HepG2 (cell line): ENCODE measurements around the gene SPATA33. TPM values are rescaled to one million over a fixed set of nuclear protein-coding genes. Genes with fewer than 3 reads are reported as not detected.

Experiments
- FOXJ3 ChIP-seq: sonication (generic); formaldehyde crosslinking; IDR thresholded peaks from 2 replicates; pipeline ENCODE4 v1.4.0; 2020; ENCODE audit warnings: missing genetic modification reagents, mild to moderate bottlenecking, borderline replicate concordance
- HMG20B ChIP-seq: conservative IDR thresholded peaks from 2 replicates; pipeline ENCODE4 v1.6.1; 2016; ENCODE audit warnings: missing genetic modification reagents, missing compliant biosample characterization
- JARID2 ChIP-seq: sonication (generic); formaldehyde crosslinking; IDR thresholded peaks from 2 replicates; pipeline ENCODE4 v1.8.1; 2023; ENCODE audit warnings: missing genetic modification reagents, inconsistent platforms; ENCODE audit not compliant: insufficient replicate concordance
- LCORL ChIP-seq, 2 experiments: fragments of 450-650 bp in 1 of 2; sonication (generic) in 1 of 2; formaldehyde crosslinking in 1 of 2; IDR thresholded peaks; 2 replicates each; pipeline versions ENCODE4 v1.5.0 to v1.6.1; 2017 to 2020; ENCODE audit warnings: antibody characterized with exemption in 1 of 2, missing genetic modification reagents in 1 of 2
- MATR3 ChIP-seq: sonication (generic); formaldehyde crosslinking; IDR thresholded peaks from 2 replicates; pipeline ENCODE4 v1.4.0; 2020; ENCODE audit warnings: missing genetic modification reagents
- MED8 ChIP-seq: sonication (generic); formaldehyde crosslinking; IDR thresholded peaks from 2 replicates; pipeline ENCODE4 v1.8.1; 2023; ENCODE audit warnings: mild to moderate bottlenecking, missing genetic modification reagents; ENCODE audit not compliant: insufficient replicate concordance
- NFE2L2 ChIP-seq: fragments of 150-350 bp; IDR thresholded peaks from 2 replicates; pipeline ENCODE4 v1.6.1; 2014; ENCODE audit warnings: low read length
- WIZ ChIP-seq: sonication (generic); formaldehyde crosslinking; IDR thresholded peaks from 2 replicates; pipeline ENCODE4 v1.5.1; 2020; ENCODE audit warnings: mild to moderate bottlenecking, missing genetic modification reagents
- ZNF235 ChIP-seq: sonication (generic); formaldehyde crosslinking; IDR thresholded peaks from 2 replicates; pipeline ENCODE4 v1.8.1; 2023; ENCODE audit warnings: mild to moderate bottlenecking, missing genetic modification reagents, borderline replicate concordance
- ZNF530 ChIP-seq: sonication (generic); formaldehyde crosslinking; IDR thresholded peaks from 2 replicates; pipeline ENCODE4 v1.5.0; 2020; ENCODE audit warnings: low read depth, mild to moderate bottlenecking, missing genetic modification reagents
- ZNF547 ChIP-seq: sonication (generic); formaldehyde crosslinking; IDR thresholded peaks from 2 replicates; pipeline ENCODE4 v1.5.1; 2020; ENCODE audit warnings: mild to moderate bottlenecking, missing genetic modification reagents
- ZNF562 ChIP-seq: sonication (generic); formaldehyde crosslinking; IDR thresholded peaks from 2 replicates; pipeline ENCODE4 v1.8.0; 2022; ENCODE audit warnings: missing genetic modification reagents, borderline replicate concordance
- ZNF572 ChIP-seq: sonication (generic); formaldehyde crosslinking; IDR thresholded peaks from 2 replicates; pipeline ENCODE4 v1.5.1; 2020; ENCODE audit warnings: mild to moderate bottlenecking, missing genetic modification reagents
- ZNF629 ChIP-seq: sonication (generic); formaldehyde crosslinking; conservative IDR thresholded peaks from 2 replicates; pipeline ENCODE4 v1.5.0; 2020; ENCODE audit warnings: missing genetic modification reagents
- ZNF800 ChIP-seq: sonication (generic); formaldehyde crosslinking; IDR thresholded peaks from 2 replicates; pipeline ENCODE4 v1.4.0; 2020; ENCODE audit warnings: missing genetic modification reagents
- ZNF841 ChIP-seq: sonication (generic); formaldehyde crosslinking; IDR thresholded peaks from 2 replicates; pipeline ENCODE4 v1.8.1; 2023; ENCODE audit warnings: missing genetic modification reagents, borderline replicate concordance
- ZSCAN25 ChIP-seq: sonication (generic); formaldehyde crosslinking; IDR thresholded peaks from 2 replicates; pipeline ENCODE4 v1.8.0; 2022; ENCODE audit warnings: mild to moderate bottlenecking, missing genetic modification reagents
- polyA plus RNA-seq, 8 experiments: library from polyadenylated mRNA; depleted of rRNA in 3 of 8; stranded (reverse) in 7 of 8; unstranded in 1 of 8; fragments of >200 nt; fragmentation: Illumina TruSeq in 4 of 8; extraction: Trizol in 4 of 8; gene quantifications; 2 replicates each; pipeline versions ENCODE4 v1.2.1 to v1.2.3, GENCODE V29; 2011 to 2016; ENCODE audit warnings: low read depth in 4 of 8, missing spikeins in 1 of 8, mixed read lengths in 1 of 8; ENCODE audit not compliant: insufficient read depth in 1 of 8
- total RNA-seq, 5 experiments: library from RNA; depleted of rRNA; stranded (reverse); fragments of >200 nt; fragmentation: Illumina TruSeq; extraction: Trizol; gene quantifications; 2 replicates each; pipeline ENCODE4 v1.2.3, GENCODE V29; 2016; ENCODE audit warnings: low read depth in 1 of 5
- TF ChIP-seq, protein P1 (sequence below): sonication (generic); formaldehyde crosslinking; IDR thresholded peaks from 2 replicates; pipeline ENCODE4 v1.4.0; 2020; ENCODE audit warnings: mild to moderate bottlenecking, missing genetic modification reagents

The SPATA33 gene
- total and polyA plus RNA-seq, 2 of the 13 experiments (the other 11 are each of a cell fraction or from before 2014, with no cell fraction given): 5.7 to 11.0 TPM

DNA sequence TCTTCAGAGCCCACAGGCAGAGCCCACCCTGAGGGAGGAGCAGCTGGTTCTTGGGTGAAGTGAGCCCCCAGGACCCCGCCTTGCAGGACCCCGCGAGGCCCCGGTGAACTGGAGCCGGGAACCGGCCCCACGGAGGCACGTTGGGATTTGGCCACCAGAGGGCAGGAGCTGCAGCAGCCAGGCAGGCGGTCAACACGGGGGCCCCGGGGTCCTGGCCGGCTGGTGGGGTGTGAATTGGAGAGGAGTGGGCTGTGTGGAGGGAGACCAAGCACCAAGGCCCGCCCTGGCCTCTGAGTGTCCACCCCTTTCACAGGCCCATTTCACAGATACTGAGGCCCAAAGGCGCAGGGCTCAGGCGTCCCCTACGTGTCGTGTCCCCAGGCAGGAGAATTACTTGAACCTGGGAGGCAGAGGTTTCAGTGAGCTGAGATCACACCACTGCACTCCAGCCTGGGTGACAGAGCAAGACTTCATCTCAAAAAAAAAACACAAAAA lies 42.0 kb upstream of the SPATA33 start (continued):
- no peak for TF ChIP-seq LCORL (IDR thresholded peaks at IDR 0.05)
- peak; percentile 75; the same call in 1 of the 2 replicates for TF ChIP-seq LCORL (CRISPR knock-in tag; IDR thresholded peaks at IDR 0.05)
- TF ChIP-seq ZNF530 (CRISPR knock-in tag): no peak
- no peak for TF ChIP-seq MATR3 (CRISPR knock-in tag)
- no peak for TF ChIP-seq MED8 (CRISPR knock-in tag)
- TF ChIP-seq ZNF235: 0 out of 2 replicates have a peak, but pooled peaks have one; percentile 27
- no peak for TF ChIP-seq ZNF562 (CRISPR knock-in tag)
- TF ChIP-seq, protein P1, sequence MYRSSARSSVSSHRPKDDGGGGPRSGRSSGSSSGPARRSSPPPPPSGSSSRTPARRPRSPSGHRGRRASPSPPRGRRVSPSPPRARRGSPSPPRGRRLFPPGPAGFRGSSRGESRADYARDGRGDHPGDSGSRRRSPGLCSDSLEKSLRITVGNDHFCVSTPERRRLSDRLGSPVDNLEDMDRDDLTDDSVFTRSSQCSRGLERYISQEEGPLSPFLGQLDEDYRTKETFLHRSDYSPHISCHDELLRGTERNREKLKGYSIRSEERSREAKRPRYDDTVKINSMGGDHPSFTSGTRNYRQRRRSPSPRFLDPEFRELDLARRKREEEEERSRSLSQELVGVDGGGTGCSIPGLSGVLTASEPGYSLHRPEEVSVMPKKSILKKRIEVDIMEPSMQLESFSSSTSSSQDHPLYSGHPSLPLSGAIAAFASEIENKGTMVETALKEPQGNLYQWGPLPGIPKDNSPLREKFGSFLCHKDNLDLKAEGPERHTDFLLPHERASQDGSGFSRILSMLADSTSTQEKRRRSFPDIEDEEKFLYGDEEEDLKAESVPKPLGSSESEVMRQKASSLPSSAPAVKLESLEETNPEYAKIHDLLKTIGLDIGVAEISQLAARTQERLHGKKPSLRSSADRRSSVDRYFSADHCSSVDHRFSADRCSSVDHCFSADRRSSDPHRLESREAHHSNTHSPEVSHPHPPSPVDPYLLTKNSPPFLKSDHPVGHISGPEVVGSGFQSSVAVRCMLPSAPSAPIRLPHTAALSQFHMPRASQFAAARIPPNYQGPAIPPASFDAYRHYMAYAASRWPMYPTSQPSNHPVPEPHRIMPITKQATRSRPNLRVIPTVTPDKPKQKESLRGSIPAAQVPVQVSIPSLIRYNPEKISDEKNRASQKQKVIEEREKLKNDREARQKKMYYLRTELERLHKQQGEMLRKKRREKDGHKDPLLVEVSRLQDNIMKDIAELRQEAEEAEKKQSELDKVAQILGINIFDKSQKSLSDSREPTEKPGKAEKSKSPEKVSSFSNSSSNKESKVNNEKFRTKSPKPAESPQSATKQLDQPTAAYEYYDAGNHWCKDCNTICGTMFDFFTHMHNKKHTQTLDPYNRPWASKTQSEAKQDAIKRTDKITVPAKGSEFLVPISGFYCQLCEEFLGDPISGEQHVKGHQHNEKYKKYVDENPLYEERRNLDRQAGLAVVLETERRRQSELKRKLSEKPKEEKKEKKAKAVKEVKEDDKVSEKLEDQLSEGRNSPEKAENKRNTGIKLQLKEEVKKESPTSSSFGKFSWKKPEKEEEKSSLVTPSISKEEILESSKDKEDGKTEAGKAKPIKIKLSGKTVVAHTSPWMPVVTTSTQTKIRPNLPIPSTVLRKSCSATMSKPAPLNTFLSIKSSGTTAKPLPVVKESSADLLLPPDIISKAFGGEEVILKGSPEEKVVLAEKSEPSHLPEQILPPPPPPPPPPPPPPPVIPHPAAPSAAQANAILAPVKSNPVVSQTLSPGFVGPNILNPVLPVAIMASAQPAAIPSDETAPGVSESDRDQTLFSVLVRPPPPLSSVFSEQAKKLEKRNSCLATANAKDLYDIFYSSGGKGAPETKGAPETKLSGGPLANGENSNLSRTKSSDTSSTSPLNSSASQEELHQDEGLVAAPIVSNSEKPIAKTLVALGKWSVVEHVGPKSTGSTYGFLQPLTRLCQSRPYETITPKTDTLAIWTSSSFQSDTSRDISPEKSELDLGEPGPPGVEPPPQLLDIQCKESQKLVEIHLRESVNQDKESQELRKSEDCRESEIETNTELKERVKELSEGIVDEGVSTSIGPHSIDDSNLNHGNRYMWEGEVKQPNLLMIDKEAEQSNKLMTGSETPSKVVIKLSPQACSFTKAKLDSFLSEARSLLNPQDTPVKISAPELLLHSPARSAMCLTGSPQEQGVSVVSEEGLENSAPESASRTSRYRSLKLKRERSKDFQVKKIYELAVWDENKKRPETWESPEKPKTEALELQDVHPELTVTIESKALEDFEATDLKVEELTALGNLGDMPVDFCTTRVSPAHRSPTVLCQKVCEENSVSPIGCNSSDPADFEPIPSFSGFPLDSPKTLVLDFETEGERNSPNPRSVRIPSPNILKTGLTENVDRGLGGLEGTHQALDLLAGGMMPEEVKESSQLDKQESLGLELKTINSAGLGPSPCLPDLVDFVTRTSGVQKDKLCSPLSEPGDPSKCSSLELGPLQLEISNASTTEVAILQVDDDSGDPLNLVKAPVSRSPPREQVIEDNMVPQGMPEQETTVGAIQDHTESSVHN (CRISPR knock-in tag): 0 out of 2 replicates have a peak, but pooled peaks have one; percentile 39
- TF ChIP-seq ZSCAN25: peak; percentile 61; the same call in 1 of the 2 replicates
- TF ChIP-seq ZNF572 (CRISPR knock-in tag): no peak
- TF ChIP-seq ZNF547 (CRISPR knock-in tag): 0 out of 2 replicates have a peak, but pooled peaks have one; percentile 47
- TF ChIP-seq JARID2 (CRISPR knock-in tag): no peak
- no peak for TF ChIP-seq NFE2L2
- TF ChIP-seq HMG20B (CRISPR knock-in tag): no peak
- TF ChIP-seq WIZ (CRISPR knock-in tag): no peak
- no peak for TF ChIP-seq FOXJ3
- TF ChIP-seq ZNF629 (CRISPR knock-in tag): peak; percentile 65
- no peak for TF ChIP-seq ZNF841 (CRISPR knock-in tag)
- 0 out of 2 replicates have a peak, but pooled peaks have one; percentile 47 for TF ChIP-seq ZNF800
